ENCODE measurements around the gene NXF2. TPM values are rescaled to one million over a fixed set of nuclear protein-coding genes. Genes with fewer than 3 reads are reported as not detected.
"Not testable (repeated sequence)": the region's sequence is repeated elsewhere in the genome, so short reads cannot be mapped to it uniquely, and the experiment has no call there.

The NXF2 gene
- total RNA-seq = not detected
- total RNA-seq (2013) = not detected

- H3K27ac Mint-ChIP-seq; H3K4me1 ChIP-seq (ENCODE audit: control insufficient read depth, insufficient read depth, low read length); H3K4me3 ChIP-seq (ENCODE audit: low read length); H3K4me3 Mint-ChIP-seq; H3K36me3 ChIP-seq (ENCODE audit: control insufficient read depth, insufficient read depth, low read length); H3K27me3 ChIP-seq (ENCODE audit: control insufficient read depth, insufficient read depth, low read length); H3K9me3 ChIP-seq (ENCODE audit: control insufficient read depth, insufficient read depth, low read length); H3K36me3 Mint-ChIP-seq; H3K9me3 Mint-ChIP-seq; intact Hi-C loops (cut with micrococcal nuclease); H3K4me1 Mint-ChIP-seq; DNase-seq; H3K27me3 Mint-ChIP-seq (ENCODE audit: low read depth in 2 of 2); ATAC-seq; H3K27ac ChIP-seq (ENCODE audit: low read length): not testable (repeated sequence)
- WGBS (ENCODE audit: insufficient coverage) = no CpG with 5 or more reads among the region's 9 CpGs
Observed at GRCh38 chrX:102246893-102247292, at the start of gene NXF2. TSS of gene NXF2 (plus strand) at chrX:102247167. CDS start at chrX:102307079, 59,912 bp downstream.

GRCh38 chrX:102207940-102208339 lies 39.0 kb upstream of the NXF2 start:
- H3K27ac ChIP-seq (ENCODE audit: low read length); H3K9me3 Mint-ChIP-seq; H3K36me3 Mint-ChIP-seq; H3K36me3 ChIP-seq (ENCODE audit: control insufficient read depth, insufficient read depth, low read length); H3K4me1 ChIP-seq (ENCODE audit: control insufficient read depth, insufficient read depth, low read length); H3K27me3 Mint-ChIP-seq (ENCODE audit: low read depth in 2 of 2); H3K4me3 ChIP-seq (ENCODE audit: low read length); H3K27ac Mint-ChIP-seq; DNase-seq; H3K4me3 Mint-ChIP-seq; ATAC-seq; intact Hi-C loops (cut with micrococcal nuclease); H3K27me3 ChIP-seq (ENCODE audit: control insufficient read depth, insufficient read depth, low read length); H3K9me3 ChIP-seq (ENCODE audit: control insufficient read depth, insufficient read depth, low read length); H3K4me1 Mint-ChIP-seq: not testable (repeated sequence)
- no CpG with 5 or more reads among the region's 5 CpGs for WGBS (ENCODE audit: insufficient coverage)

- H3K9me3 Mint-ChIP-seq; DNase-seq; H3K27me3 ChIP-seq (ENCODE audit: control insufficient read depth, insufficient read depth, low read length); H3K4me3 Mint-ChIP-seq; H3K4me1 Mint-ChIP-seq; H3K4me1 ChIP-seq (ENCODE audit: control insufficient read depth, insufficient read depth, low read length); H3K36me3 Mint-ChIP-seq; H3K4me3 ChIP-seq (ENCODE audit: low read length); H3K27me3 Mint-ChIP-seq (ENCODE audit: low read depth in 2 of 2); ATAC-seq; H3K36me3 ChIP-seq (ENCODE audit: control insufficient read depth, insufficient read depth, low read length); intact Hi-C loops (cut with micrococcal nuclease); H3K27ac Mint-ChIP-seq; H3K9me3 ChIP-seq (ENCODE audit: control insufficient read depth, insufficient read depth, low read length); H3K27ac ChIP-seq (ENCODE audit: low read length): not testable (repeated sequence)
- WGBS (ENCODE audit: insufficient coverage) = no CpG with 5 or more reads among the region's 15 CpGs
Observed at GRCh38 chrX:102214986-102215385, 32.0 kb upstream of the NXF2 start, which contains the start of gene TCP11X1. TSS of gene TCP11X1 (plus strand) at chrX:102215301.

- H3K9me3 Mint-ChIP-seq; H3K36me3 Mint-ChIP-seq; ATAC-seq; H3K4me3 ChIP-seq (ENCODE audit: low read length); H3K27me3 Mint-ChIP-seq (ENCODE audit: low read depth in 2 of 2); H3K36me3 ChIP-seq (ENCODE audit: control insufficient read depth, insufficient read depth, low read length); H3K9me3 ChIP-seq (ENCODE audit: control insufficient read depth, insufficient read depth, low read length); H3K27ac ChIP-seq (ENCODE audit: low read length); H3K27me3 ChIP-seq (ENCODE audit: control insufficient read depth, insufficient read depth, low read length); intact Hi-C loops (cut with micrococcal nuclease); H3K4me3 Mint-ChIP-seq; DNase-seq; H3K27ac Mint-ChIP-seq; H3K4me1 ChIP-seq (ENCODE audit: control insufficient read depth, insufficient read depth, low read length); H3K4me1 Mint-ChIP-seq: not testable (repeated sequence)
- WGBS (ENCODE audit: insufficient coverage) = no CpG with 5 or more reads among the region's 3 CpGs
Observed at GRCh38 chrX:102216497-102216896, 30.5 kb upstream of the NXF2 start.

- H3K27ac Mint-ChIP-seq; H3K27me3 ChIP-seq (ENCODE audit: control insufficient read depth, insufficient read depth, low read length); H3K9me3 Mint-ChIP-seq; H3K4me3 Mint-ChIP-seq; H3K4me1 Mint-ChIP-seq; intact Hi-C loops (cut with micrococcal nuclease); H3K9me3 ChIP-seq (ENCODE audit: control insufficient read depth, insufficient read depth, low read length); H3K4me1 ChIP-seq (ENCODE audit: control insufficient read depth, insufficient read depth, low read length); H3K36me3 ChIP-seq (ENCODE audit: control insufficient read depth, insufficient read depth, low read length); H3K27ac ChIP-seq (ENCODE audit: low read length); H3K27me3 Mint-ChIP-seq (ENCODE audit: low read depth in 2 of 2); H3K36me3 Mint-ChIP-seq; ATAC-seq; DNase-seq; H3K4me3 ChIP-seq (ENCODE audit: low read length): not testable (repeated sequence)
- no CpG with 5 or more reads among the region's 7 CpGs for WGBS (ENCODE audit: insufficient coverage)
Observed at GRCh38 chrX:102235678-102236077, 11.3 kb upstream of the NXF2 start.

- H3K36me3 Mint-ChIP-seq; ATAC-seq; H3K9me3 ChIP-seq (ENCODE audit: control insufficient read depth, insufficient read depth, low read length); intact Hi-C loops (cut with micrococcal nuclease); DNase-seq; H3K27me3 ChIP-seq (ENCODE audit: control insufficient read depth, insufficient read depth, low read length); H3K4me3 ChIP-seq (ENCODE audit: low read length); H3K4me1 Mint-ChIP-seq; H3K27ac ChIP-seq (ENCODE audit: low read length); H3K27me3 Mint-ChIP-seq (ENCODE audit: low read depth in 2 of 2); H3K4me3 Mint-ChIP-seq; H3K27ac Mint-ChIP-seq; H3K36me3 ChIP-seq (ENCODE audit: control insufficient read depth, insufficient read depth, low read length); H3K4me1 ChIP-seq (ENCODE audit: control insufficient read depth, insufficient read depth, low read length); H3K9me3 Mint-ChIP-seq: not testable (repeated sequence)
- 86% methylated on average over 5 of the region's 15 CpGs for WGBS (ENCODE audit: insufficient coverage)
Observed at GRCh38 chrX:102240265-102240664, 6.7 kb upstream of the NXF2 start.

- DNase-seq; H3K27ac ChIP-seq (ENCODE audit: low read length); H3K4me1 Mint-ChIP-seq; H3K4me3 ChIP-seq (ENCODE audit: low read length); H3K27me3 Mint-ChIP-seq (ENCODE audit: low read depth in 2 of 2); intact Hi-C loops (cut with micrococcal nuclease); ATAC-seq; H3K9me3 Mint-ChIP-seq; H3K9me3 ChIP-seq (ENCODE audit: control insufficient read depth, insufficient read depth, low read length); H3K27ac Mint-ChIP-seq; H3K36me3 Mint-ChIP-seq; H3K4me1 ChIP-seq (ENCODE audit: control insufficient read depth, insufficient read depth, low read length); H3K27me3 ChIP-seq (ENCODE audit: control insufficient read depth, insufficient read depth, low read length); H3K4me3 Mint-ChIP-seq; H3K36me3 ChIP-seq (ENCODE audit: control insufficient read depth, insufficient read depth, low read length): not testable (repeated sequence)
- no CpG with 5 or more reads among the region's 4 CpGs for WGBS (ENCODE audit: insufficient coverage)
Observed at GRCh38 chrX:102272231-102272630, 25.3 kb downstream of the NXF2 start.
